HTERT RPE-1 (cell line): ENCODE data around the gene BABAM2.

ENCODE experiments used
- in situ Hi-C: fragments of 300-500 bp; cut with MboI; formaldehyde crosslinking; loops from 4 replicates; pipeline ENCODE4 v1.14.3; 2020; ENCODE audit warnings: low sequenced_read_pairs

Gene BABAM2

DNA sequence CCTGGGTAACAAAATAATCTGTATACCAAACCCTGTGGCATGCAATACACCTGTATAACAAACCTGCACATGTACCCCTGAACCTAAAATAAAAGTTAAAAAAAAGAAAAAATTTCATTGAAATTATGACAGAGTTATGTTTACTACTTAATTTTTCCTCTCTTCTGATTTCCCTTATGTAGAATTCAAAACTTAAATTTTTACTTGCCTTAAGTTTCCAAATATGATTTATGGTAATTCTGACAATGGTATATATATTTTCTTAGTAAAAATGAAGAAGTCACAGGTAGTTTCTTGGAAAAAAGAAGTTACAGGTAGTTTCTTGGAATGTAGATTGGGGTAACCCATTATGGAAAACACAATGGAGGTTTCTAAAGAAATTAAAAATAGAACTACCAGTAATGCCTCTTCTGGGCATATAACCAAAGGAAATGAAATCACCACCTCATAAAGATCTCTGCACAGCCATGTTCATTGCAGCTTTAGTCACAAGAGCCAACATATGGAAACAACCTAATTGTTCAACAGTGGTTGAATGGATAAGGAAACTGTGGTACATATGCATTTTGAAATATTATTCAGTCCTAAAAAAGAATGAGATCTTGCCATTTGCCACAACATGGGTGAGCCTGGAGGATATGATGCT is 164.9 kb downstream of the BABAM2 start:
- in situ Hi-C loops: no loop called here

DNA sequence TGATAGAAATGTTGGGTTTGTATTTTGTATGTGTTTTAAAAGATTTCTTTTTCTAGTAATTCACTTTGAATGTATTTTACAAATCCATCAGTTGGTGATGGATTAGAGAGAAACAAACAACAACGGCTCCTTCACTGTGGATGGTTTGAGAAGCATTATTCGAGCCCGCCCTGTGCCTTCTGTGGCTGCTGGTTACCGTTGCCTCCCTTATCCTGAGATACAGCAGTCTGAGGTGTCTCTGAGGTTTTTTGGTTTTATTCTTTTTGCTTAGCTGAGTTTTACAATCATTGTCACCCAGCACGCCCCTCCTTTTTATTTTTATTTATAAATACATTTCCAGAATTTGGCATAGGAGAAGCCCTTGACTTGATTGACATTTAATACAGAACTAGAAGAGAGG is 168.3 kb downstream of the BABAM2 start:
- in situ Hi-C loops: no loop called here

DNA sequence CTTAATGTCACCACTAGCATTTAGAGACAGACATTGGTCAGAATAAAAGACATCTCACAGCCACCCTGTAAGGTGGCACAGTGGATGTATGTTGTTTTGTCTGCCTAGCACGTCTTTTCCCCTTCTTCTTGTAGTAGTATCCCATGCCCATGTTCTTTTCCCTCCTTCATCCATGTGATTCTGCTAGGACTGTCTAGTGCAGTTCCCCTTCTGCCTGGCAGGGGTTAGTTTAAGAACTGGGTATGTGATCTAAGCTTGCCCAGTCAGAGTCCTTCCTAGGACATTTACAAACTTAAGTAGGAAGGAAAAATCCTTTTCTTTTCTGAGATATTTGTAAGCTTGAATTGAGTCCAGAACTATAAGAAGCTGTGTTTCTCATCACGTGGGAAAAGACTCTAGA is 172.3 kb downstream of the BABAM2 start:
- in situ Hi-C loops: no loop called here

DNA sequence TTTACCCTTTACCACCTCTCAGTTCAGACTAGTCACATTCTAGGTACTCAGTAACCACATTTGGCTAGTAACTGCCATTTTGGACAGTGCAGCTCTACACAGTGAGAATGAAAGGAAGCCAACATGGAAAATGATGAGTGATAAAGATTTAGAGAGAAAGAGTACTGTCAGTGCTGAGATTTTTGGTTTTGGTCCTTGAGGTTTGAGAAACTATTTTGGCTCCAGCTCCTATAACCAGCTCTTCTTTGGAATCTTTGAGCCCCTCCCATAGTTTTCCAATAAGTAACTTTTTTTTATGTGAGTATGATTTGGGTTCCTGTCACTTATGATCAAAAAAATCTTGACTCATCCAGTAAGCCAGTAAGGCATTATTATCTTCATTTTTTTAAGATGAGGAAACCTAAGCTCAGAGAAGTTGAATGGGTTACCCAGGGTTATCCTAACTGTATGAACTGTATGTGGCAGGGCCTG is 173.0 kb downstream of the BABAM2 start:
- in situ Hi-C loops: no loop called here

DNA sequence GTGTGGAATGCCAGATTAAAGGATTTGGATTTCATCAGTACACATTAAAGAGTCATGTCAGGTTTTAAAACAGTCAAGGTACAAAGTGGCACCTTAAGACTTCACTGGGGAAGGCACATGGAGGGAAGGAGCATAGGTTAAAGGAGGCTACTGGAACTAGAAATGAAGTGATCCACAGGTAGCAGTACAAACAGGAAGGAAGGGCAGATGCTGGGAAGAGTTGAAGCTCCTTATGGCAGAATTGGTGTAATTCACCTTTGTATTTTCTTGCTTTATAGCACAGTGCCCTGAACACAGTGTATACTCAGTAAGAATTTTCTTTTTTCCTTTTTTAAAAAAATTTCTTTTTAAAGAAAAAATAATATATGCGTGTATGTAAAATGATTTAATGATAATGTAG is 177.1 kb downstream of the BABAM2 start:
- in situ Hi-C loops: no loop called here

DNA sequence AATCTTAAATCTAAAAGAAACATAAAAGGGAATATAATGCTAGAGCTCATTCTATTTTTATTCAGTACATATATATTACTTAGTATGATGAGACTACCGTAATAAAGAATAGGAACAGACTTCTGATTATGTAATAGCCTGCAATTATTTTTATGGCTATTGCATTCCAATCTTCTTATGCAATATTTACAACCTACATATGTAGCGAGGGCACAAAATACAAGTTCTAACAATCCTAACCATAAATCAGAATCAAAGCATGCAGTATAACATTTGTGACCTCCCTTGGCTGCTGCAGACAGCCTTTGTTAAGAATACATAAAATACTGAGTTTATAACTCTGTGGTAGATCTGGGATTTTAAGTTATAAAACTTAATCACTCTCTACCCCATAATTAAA is 177.6 kb downstream of the BABAM2 start:
- in situ Hi-C loops: no loop called here

DNA sequence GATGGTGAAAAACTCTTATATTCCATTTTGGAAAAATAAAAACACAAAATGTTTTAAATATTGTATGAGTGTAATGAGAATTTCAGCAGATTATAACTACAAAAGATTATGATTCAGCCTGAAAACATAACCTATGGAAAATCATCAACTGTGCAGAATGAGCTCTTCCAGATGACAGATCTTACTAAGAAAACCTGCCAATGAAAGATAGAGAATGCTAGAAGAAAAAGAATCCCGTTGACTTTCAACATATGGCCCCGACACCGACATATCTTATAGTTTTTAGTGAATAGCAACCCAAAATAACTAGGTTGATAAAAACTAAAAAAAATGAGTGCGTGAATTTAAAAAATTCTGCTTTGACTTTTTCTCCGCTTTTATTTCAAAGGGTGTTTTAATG is 178.0 kb downstream of the BABAM2 start:
- in situ Hi-C loops: no loop called here

DNA sequence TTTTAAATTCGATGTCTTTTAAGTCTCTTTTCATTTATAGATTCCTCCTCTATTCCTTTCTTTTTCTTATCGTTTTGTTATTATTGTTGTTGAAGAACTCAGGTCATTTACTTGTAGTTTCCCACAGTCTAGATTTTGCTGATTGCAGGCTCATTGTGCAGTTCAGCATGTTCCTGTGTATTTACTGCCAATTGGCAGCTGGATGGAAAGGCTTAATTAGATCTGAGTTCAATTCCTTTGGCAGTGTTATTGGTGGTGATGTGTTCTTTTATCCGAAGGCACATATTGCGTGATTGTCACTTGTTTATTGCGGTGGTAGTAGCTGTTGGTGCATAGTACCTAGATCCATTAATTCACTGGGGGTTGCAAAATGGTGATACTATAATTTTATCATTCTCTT is 180.7 kb downstream of the BABAM2 start:
- in situ Hi-C loops: no loop called here

DNA sequence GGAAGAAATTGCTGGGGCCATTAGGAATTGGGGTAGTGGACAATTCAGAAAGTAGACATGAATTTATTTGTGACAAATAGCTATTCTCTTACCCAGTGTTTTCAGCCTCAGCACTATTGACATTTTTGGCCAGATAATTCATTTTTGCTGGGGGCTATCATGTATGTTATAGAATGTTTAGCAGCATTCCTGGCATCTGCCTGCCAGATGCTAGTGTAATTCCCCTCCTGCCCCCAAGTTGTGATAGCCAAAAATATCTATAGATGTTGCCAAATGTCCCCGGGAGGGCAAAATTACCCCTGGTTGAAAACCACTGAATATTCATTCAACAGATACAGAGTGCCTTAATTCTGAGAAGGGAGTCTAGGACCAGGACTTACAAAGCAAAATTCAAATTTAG is 183.6 kb downstream of the BABAM2 start:
- in situ Hi-C loops: no loop called here

DNA sequence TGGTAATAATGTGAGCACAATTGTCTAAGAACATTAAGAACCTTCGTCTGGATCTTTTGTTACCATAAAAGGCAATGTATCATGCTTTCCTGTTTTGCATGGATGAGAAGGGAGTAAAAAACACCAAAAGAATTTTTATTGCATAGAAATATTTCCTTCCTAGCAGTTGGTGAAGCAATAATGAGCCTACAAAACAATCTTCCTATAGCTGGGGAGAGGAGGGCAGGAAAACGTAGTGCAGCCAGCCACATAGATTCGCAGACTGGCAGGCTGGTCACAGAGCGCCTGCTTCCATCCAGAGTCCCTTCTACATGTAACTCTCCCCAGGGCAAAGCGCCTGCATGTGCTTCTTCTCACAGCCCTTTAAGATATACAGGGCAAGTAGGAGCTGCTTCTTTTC is 190.4 kb downstream of the BABAM2 start:
- in situ Hi-C loops: no loop called here

DNA sequence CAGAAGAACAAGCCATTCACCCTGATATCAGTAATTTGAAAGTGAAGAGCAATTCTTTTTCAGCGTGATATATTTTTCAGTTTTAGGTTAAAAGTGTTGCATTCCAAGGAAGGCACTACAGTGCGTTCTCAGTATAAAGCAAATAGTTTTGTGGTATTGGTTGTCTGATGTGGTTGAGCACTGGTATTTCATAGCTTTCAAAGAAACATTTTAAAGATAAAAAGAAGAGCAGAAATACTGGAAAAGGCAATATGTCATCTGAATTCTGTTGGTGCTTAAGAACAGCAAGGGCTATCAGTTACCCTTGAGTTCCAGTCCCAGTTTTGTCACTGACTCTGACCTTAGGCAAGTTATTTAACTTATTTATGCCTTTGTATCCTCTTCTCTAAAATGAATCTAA is 191.6 kb downstream of the BABAM2 start:
- in situ Hi-C loops: no loop called here

DNA sequence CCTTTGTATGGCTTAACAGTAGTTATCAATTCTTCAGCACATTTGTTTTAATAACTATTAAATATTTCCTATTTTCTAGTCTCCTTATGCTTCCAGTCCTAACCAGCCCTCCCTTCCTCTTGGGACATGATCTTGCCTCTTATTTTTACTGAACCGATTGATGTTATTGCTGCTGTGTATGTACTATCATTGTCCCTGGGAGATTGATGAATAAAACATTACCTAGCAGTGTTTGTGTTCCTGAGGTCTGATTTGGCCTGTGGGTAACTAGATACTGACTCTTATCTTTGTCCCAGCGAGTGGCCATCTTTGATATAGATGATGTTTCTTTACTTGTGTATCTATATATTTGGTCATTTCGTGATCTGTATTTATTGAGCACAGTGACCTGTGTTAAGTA is 192.9 kb downstream of the BABAM2 start:
- in situ Hi-C loops: no loop called here

DNA sequence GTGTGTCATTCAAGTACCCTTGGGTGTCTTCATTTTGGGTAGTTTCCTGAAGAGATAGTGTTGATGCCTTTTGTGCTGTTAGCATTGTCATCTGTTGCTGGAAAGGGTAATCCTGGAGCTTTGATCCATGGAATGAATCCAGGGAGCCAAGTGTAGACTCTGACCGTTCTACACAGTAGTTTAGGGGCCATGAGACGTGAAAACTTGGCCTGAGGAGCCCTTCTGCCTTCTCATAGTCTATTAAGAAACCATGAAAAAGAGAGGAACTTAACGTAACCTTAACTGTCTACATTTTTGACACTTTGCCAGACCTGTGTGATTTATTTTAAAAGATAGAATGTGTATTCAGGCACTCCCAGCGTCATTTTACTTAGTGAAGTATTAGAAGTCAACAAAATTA is 194.0 kb downstream of the BABAM2 start:
- in situ Hi-C loops: no loop called here

DNA sequence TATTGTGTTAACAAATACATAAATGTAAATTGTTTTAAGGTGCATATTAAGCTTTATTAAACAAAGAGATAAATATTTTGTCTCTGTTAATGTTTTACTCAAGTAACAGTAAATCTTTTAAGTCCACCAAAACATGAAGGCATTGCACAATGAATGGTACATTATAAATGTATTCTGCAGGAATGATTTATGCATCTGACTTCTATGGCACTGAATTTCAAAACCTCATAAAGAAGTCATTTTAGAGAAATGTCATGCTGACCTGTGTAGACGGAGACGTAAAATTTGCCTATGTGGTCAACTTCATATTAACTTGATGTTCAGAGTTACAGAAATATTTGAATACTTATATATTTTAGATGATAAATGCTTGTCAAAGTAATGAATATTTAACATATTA is 194.7 kb downstream of the BABAM2 start:
- in situ Hi-C loops: no loop called here

DNA sequence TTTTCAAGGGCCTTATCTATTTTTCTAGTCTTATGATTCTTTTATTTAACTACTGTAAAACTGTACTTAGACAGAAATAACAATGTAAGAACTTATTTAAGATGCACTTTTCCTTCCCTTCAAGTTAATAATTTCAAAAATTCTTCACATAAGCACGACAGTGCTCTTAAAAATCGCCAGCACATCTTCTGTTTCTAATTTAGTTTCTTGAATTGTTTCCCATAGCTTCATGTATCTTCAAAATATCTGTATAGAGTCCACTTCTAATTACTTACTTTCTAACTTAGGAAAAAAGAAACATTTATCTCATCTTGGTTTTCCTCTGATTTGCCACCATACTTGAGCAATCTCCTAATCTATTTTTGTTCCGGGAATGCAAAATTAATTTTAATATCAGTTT is 196.1 kb downstream of the BABAM2 start:
- in situ Hi-C loops: no loop called here

DNA sequence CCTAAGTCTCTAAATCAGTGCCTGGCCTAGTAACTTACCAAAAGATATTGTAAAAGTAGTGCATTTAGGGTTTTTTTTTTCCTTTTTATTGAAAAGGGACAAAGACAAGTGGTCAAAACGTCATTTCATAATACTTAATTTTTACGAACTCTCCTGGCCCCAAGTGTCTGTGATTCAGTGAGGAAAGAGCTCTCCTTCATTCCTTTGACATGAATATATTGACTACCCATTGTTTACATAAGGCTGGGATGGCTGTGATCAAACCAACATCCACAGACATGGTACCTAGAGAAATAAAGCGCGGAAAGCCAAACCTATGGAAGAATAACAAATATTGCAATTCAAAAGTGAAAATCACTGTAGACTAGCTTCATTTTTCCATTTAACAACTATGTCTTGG is 198.4 kb downstream of the BABAM2 start:
- in situ Hi-C loops: no loop called here

DNA sequence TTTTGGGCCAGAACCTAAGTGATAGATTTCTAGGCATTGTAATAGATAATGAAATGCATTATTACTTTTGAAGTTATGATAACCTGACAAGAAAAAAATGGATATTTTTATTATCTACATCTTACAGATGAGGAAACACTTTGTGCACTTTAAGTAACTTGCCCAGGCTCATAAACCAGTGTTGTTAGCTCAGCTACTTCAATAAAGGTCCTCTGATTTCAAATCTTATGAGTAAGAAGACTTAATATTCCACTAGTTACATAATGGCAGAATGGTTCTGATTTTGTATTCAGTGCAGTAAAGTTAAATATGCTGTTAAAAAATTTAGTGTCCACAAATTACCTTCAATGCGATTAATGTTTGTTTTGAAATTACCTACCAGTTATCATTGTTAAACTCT is 199.0 kb downstream of the BABAM2 start:
- in situ Hi-C loops: no loop called here

DNA sequence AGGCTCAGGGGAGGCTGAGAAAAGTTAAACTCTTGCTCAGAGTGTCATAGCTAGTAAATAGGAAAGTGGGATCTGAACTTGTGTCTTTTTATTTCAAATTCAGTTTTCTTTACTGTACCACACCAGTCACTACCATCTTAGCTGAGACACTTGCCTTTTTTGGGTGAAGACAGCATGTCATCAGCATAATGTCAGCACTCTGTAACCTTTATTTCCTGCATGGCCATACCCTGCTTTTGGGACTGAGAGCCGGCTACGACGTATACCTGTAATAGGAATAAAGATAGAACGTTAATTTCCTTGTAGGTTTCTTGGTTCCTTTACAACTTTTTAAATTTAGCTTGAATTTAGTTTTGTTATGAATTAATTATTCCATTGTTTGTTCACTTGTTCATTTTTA is 202.8 kb downstream of the BABAM2 start:
- in situ Hi-C loops: no loop called here

DNA sequence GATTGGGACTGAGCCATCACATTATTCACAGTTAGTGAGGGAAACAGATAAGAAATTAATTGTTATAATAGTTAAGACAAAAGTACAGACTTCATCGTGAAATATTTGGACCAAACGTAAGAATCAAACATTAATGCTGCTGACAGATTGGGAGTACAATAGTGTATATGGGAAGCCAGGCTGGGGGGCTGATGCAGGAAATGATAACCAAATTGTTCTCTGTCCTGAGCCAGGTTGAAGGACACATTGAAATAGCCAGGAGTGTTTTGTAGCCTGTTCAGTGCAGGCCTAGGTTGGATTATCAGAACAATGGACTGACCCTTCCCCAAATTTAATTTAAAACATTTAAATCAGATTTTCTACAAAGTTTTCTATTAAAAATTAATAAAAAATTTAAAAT is 203.2 kb downstream of the BABAM2 start:
- in situ Hi-C loops: no loop called here

DNA sequence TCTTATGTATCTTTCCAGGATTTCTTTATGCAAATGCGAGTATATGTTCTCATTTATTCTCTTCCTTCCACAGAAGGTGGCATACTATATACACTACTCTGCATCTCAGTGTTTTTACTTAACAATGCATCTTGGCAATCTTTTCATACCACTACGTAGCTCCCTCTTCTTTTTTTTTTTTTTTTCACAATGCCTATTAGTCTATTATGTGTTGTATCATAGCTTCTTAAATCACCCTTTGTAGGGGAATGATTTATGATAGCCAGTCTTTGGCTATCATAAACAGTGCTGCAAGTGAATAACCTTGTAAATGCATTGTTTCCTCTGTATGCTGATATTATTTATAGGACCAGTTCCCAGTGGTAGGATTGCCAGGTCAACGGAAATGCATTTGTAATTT is 204.2 kb downstream of the BABAM2 start:
- in situ Hi-C loops: no loop called here

DNA sequence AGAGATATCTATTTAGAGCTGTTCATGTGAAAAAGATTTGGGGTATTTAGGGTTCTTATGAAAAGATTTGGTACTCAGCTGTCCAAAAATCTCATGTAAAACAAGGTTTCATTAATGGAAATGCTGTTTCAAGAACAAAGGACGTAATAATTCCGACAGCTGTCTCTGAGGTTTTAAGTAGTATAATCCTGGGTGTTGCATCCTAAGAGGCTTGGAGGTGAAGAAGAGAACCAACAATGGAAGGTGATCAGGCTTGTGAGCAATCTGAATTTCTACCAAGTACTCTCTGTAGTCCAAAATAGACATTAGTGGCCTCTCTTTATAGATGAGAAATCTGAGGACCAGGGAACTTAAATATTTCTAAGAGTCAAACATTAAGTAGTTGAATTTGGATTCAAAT is 205.1 kb downstream of the BABAM2 start:
- in situ Hi-C loops: no loop called here

DNA sequence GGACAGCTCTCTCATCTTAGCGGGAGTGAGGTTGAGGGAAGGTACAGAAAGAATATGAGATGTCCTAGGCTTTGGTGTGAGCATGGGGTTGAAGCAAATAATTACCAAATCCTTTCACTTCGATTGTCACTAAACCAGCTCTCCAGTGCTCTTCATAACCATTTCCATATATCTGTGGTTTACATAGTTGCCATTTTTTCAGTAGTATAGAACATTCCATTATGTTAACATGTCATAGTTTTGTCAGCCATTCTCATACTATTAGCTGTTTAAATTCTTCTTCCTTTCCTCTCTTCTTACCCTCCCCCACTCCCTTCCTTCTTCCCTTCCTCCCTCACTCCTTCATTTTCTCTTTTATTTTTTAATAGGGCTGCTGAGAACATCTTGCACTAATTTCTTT is 205.9 kb downstream of the BABAM2 start:
- in situ Hi-C loops: no loop called here

DNA sequence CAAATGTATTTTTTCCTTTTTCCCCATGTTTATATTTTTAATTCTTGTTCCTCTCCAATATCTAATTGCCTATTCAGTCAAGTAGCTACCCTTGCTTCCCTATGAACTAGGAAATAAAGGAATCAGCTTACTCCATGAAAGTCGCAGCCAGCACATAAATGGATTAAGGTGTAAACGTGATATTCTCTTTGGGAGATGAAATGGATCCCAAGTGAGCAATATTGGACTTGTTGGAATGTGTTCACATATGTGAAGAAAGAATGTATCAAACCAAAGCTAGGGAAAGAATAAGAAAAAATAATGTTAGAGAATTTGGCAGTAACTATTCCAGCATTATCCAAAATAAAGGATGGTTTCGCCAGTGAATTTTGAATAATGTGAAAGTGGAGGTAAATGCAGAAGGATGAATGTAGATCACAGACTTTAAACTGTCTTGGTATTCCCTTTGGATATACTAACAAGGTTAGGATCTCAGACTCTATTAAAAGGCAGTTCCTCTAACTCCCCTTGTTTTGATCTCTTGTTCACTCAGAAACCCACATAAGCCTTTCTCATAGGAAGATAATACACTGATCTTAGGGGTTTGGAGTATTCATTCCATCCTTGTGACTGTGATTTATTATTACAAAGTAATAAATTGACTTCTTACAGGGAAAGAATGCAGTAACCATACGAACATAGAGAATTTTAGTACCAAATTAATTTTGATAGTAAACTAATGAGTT is 208.1 kb downstream of the BABAM2 start:
- in situ Hi-C loops: no loop called here
